ENCODE results near the gene STMN3.

- TF ChIP-seq POLR2A (IDR thresholded peaks at IDR 0.05) (no peak), CTCF (IDR thresholded peaks at IDR 0.05) (no peak)
Observed at GRCh38 chr20:63691711-63692435, 38.6 kb upstream of the STMN3 start.

Data from lower leg skin (tissue), 3 donors.